Tibial nerve (tissue), 4 donors: ENCODE data around the gene SEC63.

Experiments
- EP300 ChIP-seq, 2 donors: sonication (generic); formaldehyde crosslinking; IDR thresholded peaks; one replicate each; pipeline ENCODE4 v1.6.1; 2017; ENCODE audit warnings: antibody characterized with exemption in 2 of 2, mild to moderate bottlenecking in 1 of 2
- TF ChIP-seq, protein P1 (sequence below), 5 experiments: fragments of 200-600 bp in 3 of 5; fragments of 450-650 bp in 2 of 5; sonication (generic) in 3 of 5; IDR thresholded peaks; one replicate each; pipeline ENCODE4 v1.5.1; 2016 to 2019; ENCODE audit warnings: antibody characterized with exemption in 5 of 5, mild to moderate bottlenecking in 3 of 5, moderate library complexity in 2 of 5

- TF ChIP-seq, protein P1, sequence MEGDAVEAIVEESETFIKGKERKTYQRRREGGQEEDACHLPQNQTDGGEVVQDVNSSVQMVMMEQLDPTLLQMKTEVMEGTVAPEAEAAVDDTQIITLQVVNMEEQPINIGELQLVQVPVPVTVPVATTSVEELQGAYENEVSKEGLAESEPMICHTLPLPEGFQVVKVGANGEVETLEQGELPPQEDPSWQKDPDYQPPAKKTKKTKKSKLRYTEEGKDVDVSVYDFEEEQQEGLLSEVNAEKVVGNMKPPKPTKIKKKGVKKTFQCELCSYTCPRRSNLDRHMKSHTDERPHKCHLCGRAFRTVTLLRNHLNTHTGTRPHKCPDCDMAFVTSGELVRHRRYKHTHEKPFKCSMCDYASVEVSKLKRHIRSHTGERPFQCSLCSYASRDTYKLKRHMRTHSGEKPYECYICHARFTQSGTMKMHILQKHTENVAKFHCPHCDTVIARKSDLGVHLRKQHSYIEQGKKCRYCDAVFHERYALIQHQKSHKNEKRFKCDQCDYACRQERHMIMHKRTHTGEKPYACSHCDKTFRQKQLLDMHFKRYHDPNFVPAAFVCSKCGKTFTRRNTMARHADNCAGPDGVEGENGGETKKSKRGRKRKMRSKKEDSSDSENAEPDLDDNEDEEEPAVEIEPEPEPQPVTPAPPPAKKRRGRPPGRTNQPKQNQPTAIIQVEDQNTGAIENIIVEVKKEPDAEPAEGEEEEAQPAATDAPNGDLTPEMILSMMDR (IDR thresholded peaks at IDR 0.05) = no peak
- no peak for TF ChIP-seq EP300 (IDR thresholded peaks at IDR 0.05)
These were observed 21.7 kb downstream of the SEC63 start for GRCh38 chr6:107936162-107936909.
